ENCODE data around the gene JCAD. TPM values are rescaled to one million over a fixed set of nuclear protein-coding genes. Genes with fewer than 3 reads are reported as not detected.
A peak's percentile ranks its signal among the peaks of the same experiment; 100 is the strongest.

JCAD gene
- total RNA-seq, 1 experiment from 2014 or later: 40.7 TPM

- Histone ChIP-seq H3K9me3 (ENCODE audit: control insufficient read depth, insufficient read depth, low read depth, low read length) (no peaks in the 10 kb centered on the region), H3K4me1 (ENCODE audit: control insufficient read depth, insufficient read depth, low read length) (peaks cover 16% of the 10 kb centered on the region), H3K36me3 (ENCODE audit: control insufficient read depth, insufficient read depth, low read length) (no peaks in the 10 kb centered on the region), H3K27me3 (ENCODE audit: control insufficient read depth, insufficient read depth, low read length) (no peaks in the 10 kb centered on the region), H3K27ac (ENCODE audit: low read length) (peak overlapping the region; percentile 23; the same call in 1 of the 2 replicates), H3K4me3 (ENCODE audit: low read depth in 2 of 2, low read length in 2 of 2) (no peak overlapping the region)
- in situ Hi-C loops (cut with HindIII; ENCODE audit: low pct_unique_long_range_greater_than_20kb, low sequenced_read_pairs) (no loop called here), intact Hi-C loops (cut with micrococcal nuclease; ENCODE audit: unreplicated experiment) (no loop called here)
- no TSS peak for BruUV-seq (replicated peaks)
- POLR2A ChIA-PET: no interaction called here
- ATAC-seq (no peak), DNase-seq (ENCODE audit: low read depth, low spot score) (no peak)
- CTCF ChIA-PET: no interaction called here
- TF ChIP-seq POLR2AphosphoS5 (IDR thresholded peaks at IDR 0.05; ENCODE audit: low read depth, low read length) (no peak), TCF7L2 (IDR thresholded peaks at IDR 0.05; ENCODE audit: low read depth, low read length) (no peak), CTCF (IDR thresholded peaks at IDR 0.05) (no peak), SIN3A (IDR thresholded peaks at IDR 0.05; ENCODE audit: borderline replicate concordance, insufficient read depth, low read depth, low read length) (no peak), REST (IDR thresholded peaks at IDR 0.05; ENCODE audit: insufficient read depth in 1 of 2, low read depth in 2 of 2, low read length in 1 of 2) (no peak)
Measured at GRCh38 chr10:30073767-30074060, 14.3 kb upstream of the JCAD start.

- CTCF ChIA-PET: no interaction called here
Measured at GRCh38 chr10:30073045-30073766, 13.8 kb upstream of the JCAD start.

More at GRCh38 chr10:30073045-30073766, 13.8 kb upstream of the JCAD start:
- Histone ChIP-seq H3K27ac (ENCODE audit: low read length) (peak overlapping the region; percentile 65; the same call in 1 of the 2 replicates), H3K4me1 (ENCODE audit: control insufficient read depth, insufficient read depth, low read length) (peaks cover 16% of the 10 kb centered on the region), H3K9me3 (ENCODE audit: control insufficient read depth, insufficient read depth, low read depth, low read length) (no peaks in the 10 kb centered on the region), H3K27me3 (ENCODE audit: control insufficient read depth, insufficient read depth, low read length) (no peaks in the 10 kb centered on the region), H3K4me3 (ENCODE audit: low read depth in 2 of 2, low read length in 2 of 2) (no peak overlapping the region), H3K36me3 (ENCODE audit: control insufficient read depth, insufficient read depth, low read length) (no peaks in the 10 kb centered on the region)
- in situ Hi-C loops (cut with HindIII; ENCODE audit: low pct_unique_long_range_greater_than_20kb, low sequenced_read_pairs) (no loop called here), intact Hi-C loops (cut with micrococcal nuclease; ENCODE audit: unreplicated experiment) (no loop called here)
- TF ChIP-seq REST (IDR thresholded peaks at IDR 0.05; ENCODE audit: insufficient read depth in 1 of 2, low read depth in 2 of 2, low read length in 1 of 2) (no peak), CTCF (IDR thresholded peaks at IDR 0.05) (no peak), POLR2AphosphoS5 (IDR thresholded peaks at IDR 0.05; ENCODE audit: low read depth, low read length) (no peak), TCF7L2 (IDR thresholded peaks at IDR 0.05; ENCODE audit: low read depth, low read length) (no peak), SIN3A (IDR thresholded peaks at IDR 0.05; ENCODE audit: borderline replicate concordance, insufficient read depth, low read depth, low read length) (no peak)
- no peak for DNase-seq (ENCODE audit: low read depth, low spot score)
- POLR2A ChIA-PET: no interaction called here
- BruUV-seq (replicated peaks): no TSS peak
- ATAC-seq: no peak

Data from Panc1 (cell line).